ENCODE data around the gene CLEC2L. TPM values are rescaled to one million over a fixed set of nuclear protein-coding genes. Genes with fewer than 3 reads are reported as not detected.

Gene CLEC2L
- total RNA-seq, 1 donor from 2014 or later = not detected

- ATAC-seq (no peak), DNase-seq (no peak)
- intact Hi-C loops (cut with micrococcal nuclease) = no loop called here
Measured at GRCh38 chr7:139515266-139515665, 8.2 kb upstream of the CLEC2L start.

- DNase-seq (no peak), ATAC-seq (no peak)
- intact Hi-C loops (cut with micrococcal nuclease) = no loop called here
Measured at GRCh38 chr7:139521439-139521838, 2.0 kb upstream of the CLEC2L start.

DNA sequence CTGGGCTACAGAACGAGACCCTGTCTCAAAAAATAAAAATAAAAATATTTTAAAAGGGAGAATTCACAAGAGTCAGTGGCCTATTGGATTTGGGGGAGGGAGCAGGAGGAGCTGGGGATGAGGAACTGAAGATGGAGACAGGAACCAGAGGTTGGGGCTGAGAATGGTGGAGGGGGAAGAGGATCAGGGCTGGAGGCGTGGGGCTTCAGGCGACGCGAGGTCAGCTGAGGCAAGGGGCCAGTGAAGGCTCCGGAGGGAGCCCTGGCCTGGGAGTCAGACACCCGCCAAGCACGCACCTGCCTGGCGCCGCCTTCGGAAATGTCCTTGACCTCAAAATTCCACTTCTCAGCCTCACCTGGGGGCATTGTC, 671 bp upstream of the CLEC2L start:
- DNase-seq = no peak
- intact Hi-C loops (cut with micrococcal nuclease) = no loop called here
- ATAC-seq = no peak

DNA sequence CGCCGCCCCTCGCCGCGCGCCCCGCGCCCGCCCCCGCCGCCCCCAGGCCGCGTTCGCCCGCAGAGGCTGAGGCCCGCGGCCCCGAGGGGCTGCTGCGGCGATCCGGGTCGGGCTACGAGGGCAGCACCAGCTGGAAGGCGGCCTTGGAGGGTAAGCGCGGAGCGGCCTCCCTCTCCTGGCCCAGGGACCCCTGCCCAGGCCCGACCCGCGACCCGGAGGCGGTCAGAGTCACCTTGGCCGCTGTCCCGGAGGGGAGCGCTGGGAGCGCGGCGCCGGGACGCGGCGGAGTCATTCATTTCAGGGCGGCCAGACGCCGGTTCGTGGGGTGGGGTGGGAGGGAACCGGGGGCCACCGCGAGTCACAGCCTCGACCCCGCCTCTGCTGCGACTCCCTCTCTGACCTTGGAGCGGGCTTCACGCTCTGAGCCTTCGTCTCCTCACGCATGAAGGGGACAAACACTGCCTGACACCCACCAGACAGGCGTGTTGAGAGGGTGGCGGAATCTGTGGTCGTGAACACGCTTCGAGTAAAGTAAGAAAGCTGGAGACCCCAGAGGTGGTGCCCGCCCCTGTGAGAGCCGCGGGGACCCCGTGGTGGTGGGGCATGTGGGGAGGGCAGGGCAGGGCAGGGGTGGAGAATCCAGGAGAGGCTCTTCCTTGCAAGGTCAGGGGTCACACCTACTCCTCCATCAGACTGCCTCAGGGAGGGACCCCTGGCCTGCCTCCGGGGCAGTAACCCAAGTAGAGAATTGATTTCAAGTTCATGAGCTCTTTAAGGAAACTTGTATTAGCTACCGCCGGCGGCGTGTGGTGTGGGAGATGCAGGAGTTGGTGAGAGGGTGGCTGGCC, 707 bp downstream of the CLEC2L start:
- ATAC-seq = no peak
- no peak for DNase-seq

GRCh38 chr7:139525239-139525638, 1.8 kb downstream of the CLEC2L start:
- intact Hi-C loops (cut with micrococcal nuclease) = no loop called here
- DNase-seq = no peak
- no peak for ATAC-seq

More for the DNA sequence above, 707 bp downstream of the CLEC2L start:
- intact Hi-C loops (cut with micrococcal nuclease) = no loop called here

GRCh38 chr7:139525750-139526149, 2.3 kb downstream of the CLEC2L start:
- DNase-seq (no peak), ATAC-seq (no peak)
- intact Hi-C loops (cut with micrococcal nuclease) = no loop called here

DNA sequence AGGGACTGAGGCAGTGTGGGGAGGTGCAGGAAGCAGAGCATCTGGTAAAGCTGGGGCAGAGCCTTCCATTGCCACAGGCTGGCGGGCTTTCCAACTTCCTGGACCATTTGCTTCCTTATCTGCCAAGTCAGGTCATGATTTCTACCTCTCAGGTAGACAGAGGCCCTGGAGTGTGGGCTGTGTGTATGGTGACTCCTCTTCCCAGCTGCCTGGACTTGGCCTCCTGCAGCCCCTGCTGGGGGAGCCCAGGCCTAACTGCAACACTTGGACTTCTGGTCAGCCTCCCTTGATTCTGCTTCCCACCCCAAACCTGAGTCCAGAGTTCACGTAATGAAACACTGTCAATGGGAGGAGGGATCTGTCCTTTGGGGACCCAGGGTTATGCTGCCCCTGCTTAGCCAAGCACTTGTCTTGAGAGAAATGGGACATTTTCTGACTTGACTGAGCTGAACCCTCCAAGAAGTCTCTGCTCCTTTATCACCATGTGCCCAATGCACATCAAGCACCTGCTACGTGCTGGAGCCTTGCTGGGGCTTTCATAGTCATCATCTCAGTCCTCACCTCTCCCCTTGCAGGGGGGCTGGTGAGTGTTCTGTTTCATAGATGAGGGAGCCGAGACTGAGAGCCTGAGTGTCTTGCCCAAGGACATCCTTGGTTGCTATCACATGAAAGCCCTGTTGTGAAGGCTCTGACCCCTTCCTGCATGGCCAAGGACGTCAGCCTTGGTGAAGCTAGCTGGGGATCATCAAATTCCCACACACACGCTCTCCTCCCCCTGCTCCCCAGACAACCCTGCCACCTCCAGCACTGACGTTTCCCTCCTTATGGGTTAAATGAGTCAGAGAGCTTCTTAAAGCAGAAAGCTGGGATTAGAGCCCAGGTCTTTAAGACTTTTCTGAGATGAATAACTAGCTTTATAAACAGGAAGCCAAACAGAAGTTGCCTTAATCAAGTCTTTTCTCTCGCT, 3.4 kb downstream of the CLEC2L start:
- DNase-seq = no peak
- intact Hi-C loops (cut with micrococcal nuclease) = no loop called here
- ATAC-seq = no peak

DNA sequence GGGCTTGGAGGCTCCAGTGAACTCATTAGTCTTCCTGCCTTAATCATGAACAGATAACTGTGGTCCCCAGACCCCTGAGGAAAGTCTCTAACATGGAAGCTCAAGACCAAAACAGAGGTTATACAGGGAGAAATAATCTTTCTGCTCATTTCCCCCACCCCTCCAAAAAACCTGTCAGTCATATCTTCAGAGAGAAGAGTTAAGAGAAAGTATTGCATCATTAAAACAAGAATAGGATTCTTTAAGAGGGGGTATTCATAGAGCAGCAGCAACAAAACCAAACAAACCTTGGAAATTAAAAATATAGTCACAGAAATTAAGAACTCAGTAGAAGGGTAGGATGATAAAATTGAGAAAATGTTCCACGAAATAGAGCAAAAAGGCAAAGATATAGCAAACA, 7.6 kb downstream of the CLEC2L start:
- DNase-seq (no peak), ATAC-seq (no peak)
- intact Hi-C loops (cut with micrococcal nuclease) = no loop called here

DNA sequence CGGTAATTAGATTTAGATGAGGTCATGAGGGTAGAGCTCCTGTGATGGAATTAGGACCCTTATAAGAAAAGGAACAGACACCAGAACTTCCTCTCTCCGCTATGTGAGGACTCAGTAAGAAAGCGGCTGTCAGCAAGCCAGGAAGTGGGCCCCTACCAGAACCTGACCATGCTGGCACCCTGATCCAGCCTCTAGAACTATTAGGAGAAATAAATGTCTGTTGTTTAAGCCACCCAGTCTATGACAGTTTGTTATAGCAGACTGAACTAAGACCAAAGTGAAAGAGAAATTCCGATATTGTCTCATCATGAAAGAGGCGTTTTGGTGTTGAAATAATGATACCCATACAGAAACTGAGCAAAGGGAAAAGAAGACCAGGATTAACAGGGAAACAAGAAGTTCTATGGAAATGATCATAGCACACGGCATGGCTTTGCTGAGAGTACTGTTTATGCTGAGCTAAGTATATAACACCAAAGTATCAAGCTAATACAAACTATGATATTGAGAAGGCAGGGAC, 9.2 kb downstream of the CLEC2L start:
- DNase-seq (no peak), ATAC-seq (no peak)
- intact Hi-C loops (cut with micrococcal nuclease) = no loop called here

DNA sequence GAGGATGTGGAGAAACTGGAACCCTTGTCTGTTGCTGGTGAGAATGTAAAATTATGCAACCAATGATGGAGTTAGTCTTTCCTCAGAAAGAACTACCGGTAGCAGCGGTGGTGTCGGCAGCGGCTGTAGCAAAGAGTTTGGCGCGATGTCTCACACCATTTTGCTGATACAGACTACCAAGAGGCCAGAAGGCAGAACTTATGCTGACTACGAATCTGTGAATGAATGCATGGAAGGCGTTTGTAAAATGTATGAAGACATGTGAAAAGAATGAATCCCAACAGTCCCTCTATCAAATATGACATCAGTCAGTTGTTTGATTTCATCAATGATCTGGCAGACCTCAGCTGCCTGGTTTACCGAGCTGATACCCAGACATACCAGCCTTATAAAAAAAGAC, 10.6 kb downstream of the CLEC2L start:
- intact Hi-C loops (cut with micrococcal nuclease) = no loop called here
- ATAC-seq (no peak), DNase-seq (no peak)

DNA sequence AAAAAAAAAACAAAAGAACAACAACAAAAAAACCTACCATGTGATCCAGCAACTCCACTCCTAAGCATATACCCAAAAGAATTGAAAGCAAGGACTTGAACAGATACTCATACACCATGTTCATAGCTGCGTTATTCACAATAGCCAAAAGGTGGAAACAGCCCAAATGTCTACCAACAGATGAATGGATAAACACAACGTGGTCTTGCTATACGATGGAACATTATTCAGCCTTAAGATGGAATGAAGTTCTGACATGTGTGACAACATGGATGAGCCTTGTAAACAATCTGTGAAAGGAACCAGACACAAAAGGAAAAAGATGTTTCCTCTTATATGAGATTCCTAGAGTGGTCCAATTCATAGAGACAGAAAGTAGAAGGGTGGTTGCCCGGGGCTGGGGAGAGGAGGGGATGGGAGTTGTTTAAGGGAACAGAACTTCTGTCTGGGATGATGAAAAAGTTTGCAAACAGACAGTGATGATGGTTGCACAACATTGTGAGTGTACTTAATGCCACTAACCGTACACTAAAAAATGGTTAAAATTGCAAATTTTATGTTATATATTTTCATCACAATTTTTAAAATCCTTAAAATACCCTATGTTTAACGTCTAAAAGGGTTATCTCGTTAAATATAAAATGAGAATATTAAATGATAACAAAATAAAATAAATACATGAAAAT, 11.6 kb downstream of the CLEC2L start:
- intact Hi-C loops (cut with micrococcal nuclease) = no loop called here
- DNase-seq = no peak
- no peak for ATAC-seq

- ATAC-seq (no peak), DNase-seq (no peak)
- intact Hi-C loops (cut with micrococcal nuclease) = no loop called here
Measured at GRCh38 chr7:139536152-139536551, 12.7 kb downstream of the CLEC2L start.

- intact Hi-C loops (cut with micrococcal nuclease) = no loop called here
- DNase-seq (no peak), ATAC-seq (no peak)
Measured at GRCh38 chr7:139538881-139539635, 15.6 kb downstream of the CLEC2L start.

GRCh38 chr7:139540203-139540602, 16.7 kb downstream of the CLEC2L start:
- no peak for DNase-seq
- ATAC-seq = no peak
- intact Hi-C loops (cut with micrococcal nuclease) = no loop called here

DNA sequence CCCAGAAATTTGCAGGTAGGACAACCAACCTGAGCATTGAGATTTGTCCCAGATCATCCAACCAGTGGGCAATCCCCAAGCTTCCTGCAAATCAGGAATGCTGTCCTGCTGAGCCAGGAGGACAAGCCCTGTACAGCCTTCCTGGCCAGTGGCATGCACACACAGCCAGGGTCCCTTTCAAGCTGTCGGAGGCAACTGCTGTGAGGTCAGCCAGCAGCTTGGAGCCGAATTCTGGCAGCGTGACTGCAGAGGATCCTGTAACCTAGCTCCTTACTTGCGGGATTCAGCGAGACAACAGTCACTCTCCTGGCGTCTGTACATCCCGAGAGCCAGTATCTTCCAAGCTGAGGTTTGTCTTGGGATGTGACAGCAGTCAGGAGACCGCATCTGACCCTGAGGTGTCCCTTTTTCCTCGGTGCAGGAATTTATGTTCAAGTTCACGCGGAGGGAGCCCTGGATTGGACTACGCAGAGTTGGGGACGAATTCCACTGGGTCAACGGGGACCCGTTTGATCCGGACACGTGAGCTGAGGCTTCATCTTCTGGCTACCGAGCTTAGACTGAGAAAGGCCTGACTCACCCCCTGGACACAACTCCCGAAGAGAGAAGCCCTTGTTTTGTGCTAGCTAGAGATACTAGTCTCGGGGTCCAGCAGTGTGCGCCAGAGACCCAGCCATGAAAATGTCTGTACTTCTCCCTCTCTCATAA, 18.3 kb downstream of the CLEC2L start:
- no peak for ATAC-seq
- DNase-seq = no peak
- intact Hi-C loops (cut with micrococcal nuclease) = no loop called here

DNA sequence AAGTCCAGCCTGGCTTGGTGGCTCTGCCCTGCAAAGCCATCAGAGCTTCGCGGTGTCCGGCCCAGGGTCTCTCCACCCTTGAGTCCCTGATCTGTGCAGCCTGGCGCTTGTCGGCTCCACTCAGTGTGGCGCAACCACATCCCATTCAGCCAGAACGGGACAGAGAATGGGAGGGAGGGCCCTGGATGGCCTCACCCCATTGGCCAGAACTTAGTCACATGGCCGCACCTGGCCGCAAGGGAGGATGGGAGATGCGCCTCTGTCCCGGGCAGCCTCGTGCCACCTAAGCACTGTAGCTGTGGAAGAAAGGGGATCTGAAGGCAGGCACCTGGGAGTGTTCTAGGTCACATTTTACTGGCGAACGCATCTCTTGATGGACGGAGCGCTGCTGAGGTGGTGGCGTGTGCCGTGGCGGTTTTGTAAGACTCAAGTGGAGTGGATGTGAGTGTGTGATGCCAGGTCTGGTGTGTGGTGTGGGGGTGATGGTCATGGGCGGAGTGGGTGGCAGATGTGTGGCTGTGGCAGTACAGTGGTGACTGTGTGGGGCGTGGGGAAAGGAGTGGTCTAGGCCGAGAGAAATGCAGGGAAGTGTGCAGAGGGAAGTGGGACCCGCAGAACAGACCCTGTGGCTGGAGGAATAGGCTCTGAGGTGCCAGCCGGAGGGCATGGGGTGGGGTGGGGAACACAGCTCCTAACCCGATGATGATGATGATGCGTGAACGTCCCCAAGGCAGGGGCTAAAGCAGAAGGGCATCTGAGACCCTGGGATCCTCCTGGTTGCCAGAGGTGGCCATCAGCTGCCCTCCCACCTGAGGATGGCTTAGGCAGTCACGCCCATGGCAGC, 19.0 kb downstream of the CLEC2L start:
- intact Hi-C loops (cut with micrococcal nuclease) = no loop called here
- no peak for ATAC-seq

DNA sequence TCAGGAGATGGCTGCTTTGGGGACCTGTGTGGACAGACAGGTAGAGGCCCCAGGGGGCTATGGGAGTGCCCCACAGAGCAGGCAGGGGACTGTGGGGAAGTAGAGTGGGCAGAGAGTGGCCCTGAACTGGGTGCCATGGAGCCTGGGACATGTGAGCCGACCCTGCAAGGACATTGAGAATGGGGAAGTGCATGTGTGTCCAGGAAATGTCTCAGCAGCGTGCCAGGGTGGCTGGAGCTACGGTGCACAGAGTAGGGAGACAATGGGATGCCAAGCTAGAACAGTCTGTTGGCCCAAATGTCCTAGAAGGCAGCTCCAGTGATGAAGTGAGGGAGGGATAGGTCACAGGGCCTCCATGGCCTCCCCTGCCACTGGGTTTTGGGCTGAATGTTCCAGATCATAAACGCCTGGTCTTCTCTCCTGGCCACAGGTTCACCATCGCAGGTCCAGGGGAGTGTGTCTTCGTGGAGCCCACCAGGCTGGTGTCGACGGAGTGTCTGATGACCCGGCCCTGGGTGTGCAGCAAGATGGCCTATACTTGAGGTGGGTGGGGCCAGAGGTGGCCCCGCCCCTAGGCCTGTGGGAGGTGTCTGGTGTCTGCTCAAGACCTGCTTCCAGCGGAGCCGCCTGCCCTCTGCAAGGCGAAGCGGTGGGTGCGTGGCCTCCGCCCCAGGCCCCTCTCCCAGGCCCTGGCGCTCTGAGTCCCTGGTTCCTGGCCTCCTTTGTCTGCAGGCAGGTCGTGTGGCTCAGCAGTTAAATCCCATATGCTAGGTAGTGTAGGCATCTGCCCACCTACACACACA, 20.5 kb downstream of the CLEC2L start:
- ATAC-seq (no peak), DNase-seq (no peak)
- intact Hi-C loops (cut with micrococcal nuclease) = no loop called here

More for the DNA sequence above, 19.0 kb downstream of the CLEC2L start:
- DNase-seq = no peak
